ENCODE results near the gene STK39. TPM values are rescaled to one million over a fixed set of nuclear protein-coding genes. Genes with fewer than 3 reads are reported as not detected.
A peak's percentile ranks its signal among the peaks of the same experiment; 100 is the strongest.

The STK39 gene
- total and polyA plus RNA-seq, 9 of the 15 experiments (the other 6 are each of a cell fraction or from before 2014, with no cell fraction given): 0.19 to 0.76 (median 0.51) TPM

DNA sequence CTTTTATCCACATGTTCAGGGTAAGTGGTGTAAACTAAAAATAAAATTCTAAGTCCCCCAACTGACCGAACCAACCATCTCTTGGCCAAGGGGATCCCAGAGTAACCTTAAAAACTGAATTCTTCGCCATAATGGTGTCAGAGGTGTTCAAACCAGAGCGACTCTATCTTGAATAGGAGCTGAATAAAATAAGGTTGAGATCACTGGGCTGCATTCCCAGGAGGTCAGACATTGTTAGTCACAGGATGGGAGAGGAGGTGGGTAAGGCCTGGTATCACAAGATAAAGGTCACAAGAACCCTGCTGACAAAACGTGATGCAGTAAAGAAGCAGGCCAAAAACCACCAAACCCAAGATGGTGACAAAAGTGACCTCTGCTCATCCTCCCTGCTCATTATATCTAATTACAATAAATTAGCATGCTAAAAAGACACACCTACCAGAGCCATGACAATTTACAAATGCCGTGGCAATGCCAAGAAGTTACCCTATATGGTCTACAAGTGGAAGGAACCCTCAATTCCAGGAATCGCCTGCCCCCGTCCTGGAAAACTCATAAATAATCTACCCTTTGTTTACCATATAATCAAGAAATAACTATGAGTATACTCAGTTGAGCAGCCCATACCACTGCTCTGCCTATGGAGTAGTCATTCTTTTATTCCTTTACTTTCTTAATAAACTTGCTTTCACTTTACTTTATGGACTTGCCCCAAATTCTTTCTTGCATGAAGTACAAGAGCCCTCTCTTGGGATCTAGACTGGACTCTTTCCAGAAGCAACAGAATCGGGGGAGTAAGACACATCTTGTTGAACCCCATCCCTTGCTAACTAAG is 302.4 kb downstream of the STK39 start (continued):
- TF ChIP-seq, protein P1, sequence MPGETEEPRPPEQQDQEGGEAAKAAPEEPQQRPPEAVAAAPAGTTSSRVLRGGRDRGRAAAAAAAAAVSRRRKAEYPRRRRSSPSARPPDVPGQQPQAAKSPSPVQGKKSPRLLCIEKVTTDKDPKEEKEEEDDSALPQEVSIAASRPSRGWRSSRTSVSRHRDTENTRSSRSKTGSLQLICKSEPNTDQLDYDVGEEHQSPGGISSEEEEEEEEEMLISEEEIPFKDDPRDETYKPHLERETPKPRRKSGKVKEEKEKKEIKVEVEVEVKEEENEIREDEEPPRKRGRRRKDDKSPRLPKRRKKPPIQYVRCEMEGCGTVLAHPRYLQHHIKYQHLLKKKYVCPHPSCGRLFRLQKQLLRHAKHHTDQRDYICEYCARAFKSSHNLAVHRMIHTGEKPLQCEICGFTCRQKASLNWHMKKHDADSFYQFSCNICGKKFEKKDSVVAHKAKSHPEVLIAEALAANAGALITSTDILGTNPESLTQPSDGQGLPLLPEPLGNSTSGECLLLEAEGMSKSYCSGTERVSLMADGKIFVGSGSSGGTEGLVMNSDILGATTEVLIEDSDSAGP (CRISPR knock-in tag; IDR thresholded peaks at IDR 0.05): no peak
- no peak for TF ChIP-seq ZNF3 (CRISPR knock-in tag; IDR thresholded peaks at IDR 0.05)
- TF ChIP-seq, protein P2, sequence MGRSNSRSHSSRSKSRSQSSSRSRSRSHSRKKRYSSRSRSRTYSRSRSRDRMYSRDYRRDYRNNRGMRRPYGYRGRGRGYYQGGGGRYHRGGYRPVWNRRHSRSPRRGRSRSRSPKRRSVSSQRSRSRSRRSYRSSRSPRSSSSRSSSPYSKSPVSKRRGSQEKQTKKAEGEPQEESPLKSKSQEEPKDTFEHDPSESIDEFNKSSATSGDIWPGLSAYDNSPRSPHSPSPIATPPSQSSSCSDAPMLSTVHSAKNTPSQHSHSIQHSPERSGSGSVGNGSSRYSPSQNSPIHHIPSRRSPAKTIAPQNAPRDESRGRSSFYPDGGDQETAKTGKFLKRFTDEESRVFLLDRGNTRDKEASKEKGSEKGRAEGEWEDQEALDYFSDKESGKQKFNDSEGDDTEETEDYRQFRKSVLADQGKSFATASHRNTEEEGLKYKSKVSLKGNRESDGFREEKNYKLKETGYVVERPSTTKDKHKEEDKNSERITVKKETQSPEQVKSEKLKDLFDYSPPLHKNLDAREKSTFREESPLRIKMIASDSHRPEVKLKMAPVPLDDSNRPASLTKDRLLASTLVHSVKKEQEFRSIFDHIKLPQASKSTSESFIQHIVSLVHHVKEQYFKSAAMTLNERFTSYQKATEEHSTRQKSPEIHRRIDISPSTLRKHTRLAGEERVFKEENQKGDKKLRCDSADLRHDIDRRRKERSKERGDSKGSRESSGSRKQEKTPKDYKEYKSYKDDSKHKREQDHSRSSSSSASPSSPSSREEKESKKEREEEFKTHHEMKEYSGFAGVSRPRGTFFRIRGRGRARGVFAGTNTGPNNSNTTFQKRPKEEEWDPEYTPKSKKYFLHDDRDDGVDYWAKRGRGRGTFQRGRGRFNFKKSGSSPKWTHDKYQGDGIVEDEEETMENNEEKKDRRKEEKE (IDR thresholded peaks at IDR 0.05; ENCODE audit: borderline replicate concordance in 1 of 2, control insufficient read depth in 1 of 2, low read depth in 2 of 2, low read length in 1 of 2): 0 out of 4 replicates have a peak, but pooled peaks of 1 of the 2 experiments have one; percentile 43
- TF ChIP-seq IRF2 (CRISPR knock-in tag; IDR thresholded peaks at IDR 0.05): no peak
- no peak for TF ChIP-seq EWSR1 (IDR thresholded peaks at IDR 0.05; ENCODE audit: borderline replicate concordance, low read depth, partially characterized antibody)
- TF ChIP-seq CHD1 (IDR thresholded peaks at IDR 0.05; ENCODE audit: low read length): no peak
- no peak for TF ChIP-seq TFAM (CRISPR knock-in tag; conservative IDR thresholded peaks at IDR 0.05)
- TF ChIP-seq, protein P3, sequence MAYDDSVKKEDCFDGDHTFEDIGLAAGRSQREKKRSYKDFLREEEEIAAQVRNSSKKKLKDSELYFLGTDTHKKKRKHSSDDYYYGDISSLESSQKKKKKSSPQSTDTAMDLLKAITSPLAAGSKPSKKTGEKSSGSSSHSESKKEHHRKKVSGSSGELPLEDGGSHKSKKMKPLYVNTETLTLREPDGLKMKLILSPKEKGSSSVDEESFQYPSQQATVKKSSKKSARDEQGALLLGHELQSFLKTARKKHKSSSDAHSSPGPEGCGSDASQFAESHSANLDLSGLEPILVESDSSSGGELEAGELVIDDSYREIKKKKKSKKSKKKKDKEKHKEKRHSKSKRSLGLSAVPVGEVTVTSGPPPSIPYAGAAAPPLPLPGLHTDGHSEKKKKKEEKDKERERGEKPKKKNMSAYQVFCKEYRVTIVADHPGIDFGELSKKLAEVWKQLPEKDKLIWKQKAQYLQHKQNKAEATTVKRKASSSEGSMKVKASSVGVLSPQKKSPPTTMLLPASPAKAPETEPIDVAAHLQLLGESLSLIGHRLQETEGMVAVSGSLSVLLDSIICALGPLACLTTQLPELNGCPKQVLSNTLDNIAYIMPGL (CRISPR knock-in tag; IDR thresholded peaks at IDR 0.05): no peak
- no peak for TF ChIP-seq ZNF551 (CRISPR knock-in tag; IDR thresholded peaks at IDR 0.05)
- TF ChIP-seq ZNF584 (CRISPR knock-in tag; IDR thresholded peaks at IDR 0.05; ENCODE audit: low read depth): peak; percentile 97
- TF ChIP-seq PPARD (CRISPR knock-in tag; IDR thresholded peaks at IDR 0.05): no peak
- peak; percentile 96 for TF ChIP-seq DMBX1 (CRISPR knock-in tag; IDR thresholded peaks at IDR 0.05; ENCODE audit: borderline replicate concordance)
- no peak for TF ChIP-seq MCM2 (IDR thresholded peaks at IDR 0.05; ENCODE audit: low read depth)
- no peak for TF ChIP-seq ADNP (tag; IDR thresholded peaks at IDR 0.05)
- 0 out of 2 replicates have a peak, but pooled peaks have one; percentile 9 for TF ChIP-seq MEF2A (IDR thresholded peaks at IDR 0.05; ENCODE audit: control insufficient read depth, low read depth, low read length)
- peak; percentile 83 for TF ChIP-seq NFRKB (IDR thresholded peaks at IDR 0.05; ENCODE audit: low read depth)
- TF ChIP-seq, protein P4, sequence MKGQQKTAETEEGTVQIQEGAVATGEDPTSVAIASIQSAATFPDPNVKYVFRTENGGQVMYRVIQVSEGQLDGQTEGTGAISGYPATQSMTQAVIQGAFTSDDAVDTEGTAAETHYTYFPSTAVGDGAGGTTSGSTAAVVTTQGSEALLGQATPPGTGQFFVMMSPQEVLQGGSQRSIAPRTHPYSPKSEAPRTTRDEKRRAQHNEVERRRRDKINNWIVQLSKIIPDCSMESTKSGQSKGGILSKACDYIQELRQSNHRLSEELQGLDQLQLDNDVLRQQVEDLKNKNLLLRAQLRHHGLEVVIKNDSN (CRISPR knock-in tag; IDR thresholded peaks at IDR 0.05): no peak
- no peak for TF ChIP-seq BRF1 (IDR thresholded peaks at IDR 0.05; ENCODE audit: borderline replicate concordance, extremely low read depth, insufficient read length)
- TF ChIP-seq NEUROD1 (IDR thresholded peaks at IDR 0.05; ENCODE audit: borderline replicate concordance, low read depth, low read length, partially characterized antibody): peak; percentile 43

All from K562 (cell line).